VCaP (cell line): ENCODE data around the gene HTR2A.

Experiments
- H3K27ac ChIP-seq: fragments of 450-650 bp; 2 replicates; pipeline ENCODE4 v1.5.1; 2017
- CTCF ChIP-seq: fragments of 450-650 bp; conservative IDR thresholded peaks from 2 replicates; pipeline ENCODE4 v1.5.1; 2017; ENCODE audit warnings: mild to moderate bottlenecking, moderate library complexity

HTR2A gene

GRCh38 chr13:46896341-46897137 lies at the start of gene HTR2A:
TSS of gene HTR2A (minus strand) at chr13:46897053. CDS start at chr13:46895906, 1,147 bp downstream.
- no peak within 1 kb of the TSS for H3K27ac ChIP-seq
- TF ChIP-seq CTCF, result no peak

- no peak for TF ChIP-seq CTCF
- no peak overlapping the region for H3K27ac ChIP-seq
These were observed 39.7 kb upstream of the HTR2A start for GRCh38 chr13:46936525-46936924.

GRCh38 chr13:46934749-46935148 lies 37.9 kb upstream of the HTR2A start:
- H3K27ac ChIP-seq, result no peak overlapping the region
- TF ChIP-seq CTCF, result no peak

- H3K27ac ChIP-seq, result no peak overlapping the region
- TF ChIP-seq CTCF, result no peak
These were observed 30.2 kb upstream of the HTR2A start for GRCh38 chr13:46926916-46927590.

GRCh38 chr13:46925486-46925885 lies 28.6 kb upstream of the HTR2A start:
- TF ChIP-seq CTCF, result no peak
- no peak overlapping the region for H3K27ac ChIP-seq

- no peak for TF ChIP-seq CTCF
- H3K27ac ChIP-seq, result no peak overlapping the region
These were observed 17.5 kb upstream of the HTR2A start for GRCh38 chr13:46914341-46914740.

GRCh38 chr13:46913757-46914156 lies 16.9 kb upstream of the HTR2A start:
- no peak overlapping the region for H3K27ac ChIP-seq
- TF ChIP-seq CTCF, result no peak
